K562 (cell line): ENCODE data around the gene SLIRP. TPM values are rescaled to one million over a fixed set of nuclear protein-coding genes. Genes with fewer than 3 reads are reported as not detected.

Experiments used
- ATAC-seq: fragments of 200-7000 bp; cut with Tn5 transposase; 3 replicates; pipeline ENCODE4 v1.9.1; 2020; ENCODE audit warnings: moderate library complexity
- BruUV-seq: library from RNA; stranded (reverse); fragments of 400-500 nt; replicated peaks from 2 replicates; lab custom pipeline; 2021; lab: Mats Ljungman, UMichigan
- CTCF ChIA-PET: fragments of 300-600 bp; formaldehyde crosslinking; extraction: SDS; loops from one replicate; lab custom pipeline; 2021; ENCODE audit warnings: low intra/inter-chr PET ratio; lab: Yijun Ruan, JAX
- POLR2A ChIA-PET: fragments of 300-600, 350-650 bp; sonication (Branson Sonifier 250); formaldehyde crosslinking; extraction: SDS; loops from one replicate; lab custom pipeline; 2021; ENCODE audit warnings: antibody characterized with exemption, inconsistent platforms; lab: Yijun Ruan, JAX
- DNase-seq, 4 experiments: peaks; one replicate each; pipeline versions ENCODE4 v3.0.0 to v3.0.0-alpha.2; 2011 to 2018; ENCODE audit warnings: low spot score in 3 of 4, mixed read lengths in 3 of 4; ENCODE audit errors: extremely low read depth in 1 of 4
- FAIRE-seq: peaks from 2 replicates; lab custom pipeline; 2011; peaks lifted over from hg19 to GRCh38; lab: Jason Lieb, UNC
- H2AFZ ChIP-seq: 2 replicates; pipeline ENCODE4 v1.6.0; 2011; ENCODE audit warnings: low read depth, low read length, control low read depth, inconsistent platforms
- H3K27ac ChIP-seq: fragments of 200-600 bp; 3 replicates; pipeline ENCODE4 v1.8.0; 2011; ENCODE audit warnings: low read depth, mild to moderate bottlenecking, control low read depth, inconsistent platforms, low read length, moderate library complexity, mixed read lengths; ENCODE audit errors: extremely low read depth
- H3K27me3 ChIP-seq, 2 experiments: fragments of 300-600 bp in 1 of 2; 2 replicates in 1 of 2; 3 replicates in 1 of 2; pipeline versions ENCODE4 v1.6.0 to v1.8.0; 2011; ENCODE audit warnings: inconsistent platforms in 2 of 2, low read length in 2 of 2, mild to moderate bottlenecking in 1 of 2, mixed read lengths in 1 of 2, moderate library complexity in 1 of 2; ENCODE audit not compliant: control insufficient read depth in 2 of 2, insufficient read depth in 2 of 2
- H3K36me3 ChIP-seq: fragments of 300-600 bp; 3 replicates; pipeline ENCODE4 v1.8.0; 2011; ENCODE audit warnings: mild to moderate bottlenecking, low read length, inconsistent platforms; ENCODE audit not compliant: control insufficient read depth, insufficient read depth
- H3K4me1 ChIP-seq, 2 experiments: fragments of 200-600 bp in 1 of 2; replicated peaks in 1 of 2; 2 replicates in 1 of 2; 3 replicates in 1 of 2; pipeline versions ENCODE4 v1.5.1 to v1.8.0; 2011; ENCODE audit warnings: inconsistent platforms in 2 of 2, low read length in 2 of 2, mild to moderate bottlenecking in 1 of 2, mixed read lengths in 1 of 2, moderate library complexity in 1 of 2; ENCODE audit not compliant: control insufficient read depth in 2 of 2, insufficient read depth in 2 of 2
- H3K4me2 ChIP-seq: 2 replicates; pipeline ENCODE4 v1.6.1; 2011; ENCODE audit warnings: low read length, control low read depth, inconsistent platforms, mixed read lengths; ENCODE audit not compliant: insufficient read depth
- H3K4me3 ChIP-seq: fragments of 200-600 bp; sonication (generic), shearing (Covaris generic); 2 replicates; pipeline ENCODE4 v1.5.1; 2016; ENCODE audit warnings: control low read depth, inconsistent platforms
- H3K79me2 ChIP-seq: fragments of 200-600 bp; 3 replicates; pipeline ENCODE4 v1.8.0; 2011; ENCODE audit warnings: low read length, inconsistent platforms; ENCODE audit not compliant: control insufficient read depth, insufficient read depth
- H3K9ac ChIP-seq, 2 experiments: 2 replicates each; pipeline versions ENCODE4 v1.6.0 to v1.6.1; 2011; ENCODE audit warnings: low read depth in 2 of 2, low read length in 2 of 2, control low read depth in 1 of 2, inconsistent platforms in 1 of 2, mild to moderate bottlenecking in 1 of 2, mixed read lengths in 1 of 2; ENCODE audit not compliant: insufficient read depth in 1 of 2
- H3K9me1 ChIP-seq: one replicate; pipeline ENCODE4 v1.6.0; 2011; ENCODE audit warnings: inconsistent platforms, mild to moderate bottlenecking, low read length, moderate library complexity; ENCODE audit not compliant: control insufficient read depth, insufficient read depth
- H3K9me3 ChIP-seq: replicated peaks from 2 replicates; pipeline ENCODE4 v1.5.1; 2011; ENCODE audit warnings: low read depth, low read length, inconsistent platforms; ENCODE audit not compliant: control insufficient read depth, insufficient read depth
- H4K20me1 ChIP-seq: replicated peaks from 2 replicates; pipeline ENCODE4 v1.6.1; 2011; ENCODE audit warnings: low read length, inconsistent platforms, mixed read lengths; ENCODE audit not compliant: control insufficient read depth, insufficient read depth
- BACH1 ChIP-seq: fragments of 200-800 bp; sonication (Bioruptor generic); IDR thresholded peaks from 2 replicates; pipeline ENCODE4 v1.6.1; 2016; ENCODE audit warnings: missing genetic modification characterization, missing compliant biosample characterization
- SNAPC5 ChIP-seq: fragments of 250-450 bp; sonication (Bioruptor Pico); IDR thresholded peaks from 2 replicates; pipeline ENCODE4 v1.8.0; 2021; ENCODE audit warnings: moderate library complexity, mild to moderate bottlenecking, inconsistent platforms
- TOE1 ChIP-seq, 2 experiments: fragments of 450-650 bp in 1 of 2; sonication (generic) in 1 of 2; formaldehyde crosslinking in 1 of 2; IDR thresholded peaks; 2 replicates each; pipeline versions ENCODE4 v1.7.1 to v1.8.0; 2016 to 2022; ENCODE audit warnings: borderline replicate concordance in 2 of 2, mild to moderate bottlenecking in 2 of 2, antibody characterized with exemption in 1 of 2, inconsistent platforms in 1 of 2, low read depth in 1 of 2, missing genetic modification reagents in 1 of 2, moderate library complexity in 1 of 2
- ZNF316 ChIP-seq: fragments of 450-650 bp; IDR thresholded peaks from 2 replicates; pipeline ENCODE4 v1.6.1; 2016
- WGBS: fragments of 100-300 bp; shearing (Covaris generic); methylation state at CpG from one replicate; pipeline ENCODE4 v1.1.6; 2016; ENCODE audit warnings: low coverage, mixed read lengths; ENCODE audit not compliant: insufficient coverage; ENCODE audit errors: missing lambda C conversion rate; 5-methylcytosine and 5-hydroxymethylcytosine counted together
- in situ Hi-C: fragments of 300-500 bp; cut with MboI; formaldehyde crosslinking; loops from 4 replicates; pipeline ENCODE4 v1.15.0; 2018; ENCODE audit warnings: inconsistent platforms, mixed read lengths
- intact Hi-C: fragments of 100-400 bp; cut with micrococcal nuclease; formaldehyde crosslinking; loops from 2 replicates; pipeline ENCODE4 v1.14.2; 2022
- polyA plus RNA-seq, 8 experiments: library from polyadenylated mRNA; depleted of rRNA in 4 of 8; stranded (reverse) in 5 of 8; unstranded in 3 of 8; fragments of >200 nt; fragmentation: Nextera tagmentation in 2 of 8; fragmentation: Illumina TruSeq in 1 of 8; extraction: Ambion mirVana in 2 of 8; extraction: Trizol in 1 of 8; gene quantifications; 2 replicates each; pipeline versions ENCODE4 v1.2.1 to v1.2.3, GENCODE V29; 2011 to 2014; ENCODE audit warnings: inconsistent platforms in 1 of 8, missing spikeins in 1 of 8
- total RNA-seq, 7 experiments: library from RNA; depleted of rRNA in 6 of 7; stranded (reverse); fragments of >200 nt in 6 of 7; fragmentation: Illumina TruSeq in 2 of 7; extraction: Trizol in 2 of 7; gene quantifications; 2 replicates each; pipeline versions ENCODE4 v1.2.1 to v1.2.3, GENCODE V29; 2011 to 2021; ENCODE audit warnings: low replicate concordance in 1 of 7
- TF ChIP-seq, protein P1 (sequence below): fragments of 250-450 bp; sonication (Bioruptor Pico); IDR thresholded peaks from 2 replicates; pipeline ENCODE4 v1.4.0; 2020

The SLIRP gene
- total and polyA plus RNA-seq, 9 of the 15 experiments (the other 6 are each of a cell fraction or from before 2014, with no cell fraction given) = 251 to 1,905 (median 491) TPM

GRCh38 chr14:77722301-77722700, 14.4 kb downstream of the SLIRP start (continued):
- TF ChIP-seq, protein P1, sequence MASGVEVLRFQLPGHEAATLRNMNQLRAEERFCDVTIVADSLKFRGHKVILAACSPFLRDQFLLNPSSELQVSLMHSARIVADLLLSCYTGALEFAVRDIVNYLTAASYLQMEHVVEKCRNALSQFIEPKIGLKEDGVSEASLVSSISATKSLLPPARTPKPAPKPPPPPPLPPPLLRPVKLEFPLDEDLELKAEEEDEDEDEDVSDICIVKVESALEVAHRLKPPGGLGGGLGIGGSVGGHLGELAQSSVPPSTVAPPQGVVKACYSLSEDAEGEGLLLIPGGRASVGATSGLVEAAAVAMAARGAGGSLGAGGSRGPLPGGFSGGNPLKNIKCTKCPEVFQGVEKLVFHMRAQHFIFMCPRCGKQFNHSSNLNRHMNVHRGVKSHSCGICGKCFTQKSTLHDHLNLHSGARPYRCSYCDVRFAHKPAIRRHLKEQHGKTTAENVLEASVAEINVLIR (CRISPR knock-in tag) = no peak
- TF ChIP-seq SNAPC5 (CRISPR knock-in tag) = no peak

- POLR2A ChIA-PET = no interaction called here
- 96% methylated on average over 3 of the region's 3 CpGs for WGBS
- BruUV-seq = no TSS peak
These were observed 23.1 kb downstream of the SLIRP start for GRCh38 chr14:77730976-77731497.

More at GRCh38 chr14:77730976-77731497, 23.1 kb downstream of the SLIRP start:
- Histone ChIP-seq H3K36me3 (peaks cover 97% of the 10 kb centered on the region), H3K9me1 (no peaks in the 10 kb centered on the region), H3K27ac (no peak overlapping the region), H3K27me3 (no peaks in the 10 kb centered on the region), H2AFZ (no peak overlapping the region), H3K79me2 (no peaks in the 10 kb centered on the region; the same call in 2 of the 3 replicates), H3K9ac (no peak overlapping the region), H3K4me1 (no peaks in the 10 kb centered on the region), H3K9me3 (no peaks in the 10 kb centered on the region), H3K4me3 (no peak overlapping the region), H4K20me1 (no peaks in the 10 kb centered on the region), H3K4me2 (no peak overlapping the region)
- intact Hi-C loops = no loop called here
- ATAC-seq = no peak
- no peak for DNase-seq
- in situ Hi-C loops = no loop called here
- CTCF ChIA-PET = no interaction called here
- FAIRE-seq = no peak
- no peak for TF ChIP-seq BACH1 (tag)
- TF ChIP-seq TOE1 (IDR thresholded peaks at IDR 0.05; ENCODE audit: borderline replicate concordance) = no peak
- TF ChIP-seq TOE1 (CRISPR knock-in tag; IDR thresholded peaks at IDR 0.05; ENCODE audit: borderline replicate concordance, low read depth) = no peak
- peak; percentile 11; the same call in 1 of the 2 replicates for TF ChIP-seq ZNF316
